DOHH2 (cell line): ENCODE data around the gene PHKA2.

ENCODE experiments used
- H3F3A ChIP-seq: fragments of 200-600 bp; sonication (generic), shearing (Covaris generic); 2 replicates; pipeline ENCODE4 v1.6.0; 2016; ENCODE audit warnings: antibody characterized with exemption, mild to moderate bottlenecking; ENCODE audit not compliant: control insufficient read depth, insufficient read depth
- H3K27ac ChIP-seq: fragments of 200-600 bp; sonication (generic); 2 replicates; pipeline ENCODE4 v1.5.1; 2014; ENCODE audit warnings: low read depth, mild to moderate bottlenecking, low read length, moderate library complexity
- H3K27me3 ChIP-seq: fragments of 200-600 bp; sonication (generic); 2 replicates; pipeline ENCODE4 v1.6.1; 2014; ENCODE audit warnings: mild to moderate bottlenecking, low read length, mixed read lengths; ENCODE audit not compliant: control insufficient read depth
- H3K36me3 ChIP-seq: fragments of 200-600 bp; sonication (generic); 2 replicates; pipeline ENCODE4 v1.6.1; 2014; ENCODE audit warnings: mild to moderate bottlenecking, low read length, moderate library complexity, mixed read lengths; ENCODE audit not compliant: control insufficient read depth
- H3K4me1 ChIP-seq: fragments of 200-600 bp; sonication (generic); 2 replicates; pipeline ENCODE4 v1.6.1; 2014; ENCODE audit warnings: mild to moderate bottlenecking, low read length, mixed read lengths; ENCODE audit not compliant: control insufficient read depth
- H3K4me2 ChIP-seq: fragments of 200-600 bp; sonication (generic); 2 replicates; pipeline ENCODE4 v1.6.0; 2014; ENCODE audit warnings: mild to moderate bottlenecking, low read length, moderate library complexity
- H3K4me3 ChIP-seq: fragments of 200-600 bp; sonication (generic); 2 replicates; pipeline ENCODE4 v1.5.1; 2014; ENCODE audit warnings: mild to moderate bottlenecking, low read length, mixed read lengths
- H3K79me2 ChIP-seq: fragments of 200-600 bp; sonication (generic); 2 replicates; pipeline ENCODE4 v1.6.1; 2014; ENCODE audit warnings: mild to moderate bottlenecking, low read length, mixed read lengths; ENCODE audit not compliant: control insufficient read depth
- H3K9me2 ChIP-seq: fragments of 200-600 bp; sonication (generic); replicated peaks from 2 replicates; pipeline ENCODE4 v1.6.1; 2014; ENCODE audit warnings: mild to moderate bottlenecking, low read length, mixed read lengths; ENCODE audit not compliant: control insufficient read depth
- H3K9me3 ChIP-seq: fragments of 200-600 bp; sonication (generic); 2 replicates; pipeline ENCODE4 v1.6.1; 2014; ENCODE audit warnings: antibody characterized with exemption, low read length, mixed read lengths; ENCODE audit not compliant: control insufficient read depth, insufficient read depth
- H4K20me1 ChIP-seq: fragments of 200-600 bp; sonication (generic); 2 replicates; pipeline ENCODE4 v1.6.0; 2014; ENCODE audit warnings: low read depth, mild to moderate bottlenecking, antibody characterized with exemption, low read length, moderate library complexity; ENCODE audit not compliant: control insufficient read depth, insufficient read depth
- EZH2phosphoT487 ChIP-seq: fragments of 200-600 bp; sonication (generic); IDR thresholded peaks from 2 replicates; pipeline ENCODE4 v1.6.1; 2017; ENCODE audit warnings: borderline replicate concordance, mild to moderate bottlenecking, antibody characterized with exemption, low read length, moderate library complexity, mixed read lengths
- TF ChIP-seq, protein P1 (sequence below): fragments of 200-600 bp; sonication (generic); IDR thresholded peaks from one replicate; pipeline ENCODE4 v1.5.1; 2014; ENCODE audit warnings: antibody characterized with exemption, mild to moderate bottlenecking, low read depth, low read length; ENCODE audit not compliant: poor library complexity, severe bottlenecking

PHKA2 gene

DNA sequence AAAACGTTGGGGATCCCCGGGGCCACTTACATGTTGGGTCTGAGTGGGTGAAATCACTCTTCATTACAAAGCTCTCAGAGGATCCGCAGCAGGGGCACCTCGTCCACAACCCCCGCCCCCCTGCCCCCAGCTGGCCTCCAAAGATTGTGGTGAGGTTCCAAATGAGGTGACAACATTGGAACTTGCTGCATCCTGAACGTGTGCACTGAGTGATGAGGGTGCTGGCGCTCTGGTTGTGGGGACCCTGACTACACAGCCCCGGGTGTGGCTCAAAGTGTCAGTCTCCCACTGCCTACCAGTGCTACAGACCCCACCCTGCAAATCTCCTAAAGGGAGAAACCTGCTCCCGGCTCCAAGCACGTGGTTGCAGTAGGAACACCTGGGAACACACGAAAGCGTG lies 111.9 kb downstream of the PHKA2 start:
- Histone ChIP-seq H3K27me3 (no peaks in the 10 kb centered on the region), H3K27ac (no peak overlapping the region), H3K79me2 (no peaks in the 10 kb centered on the region), H3K4me1 (no peaks in the 10 kb centered on the region), H3F3A (no peaks in the 10 kb centered on the region), H3K9me2 (no peaks in the 10 kb centered on the region), H3K4me3 (no peak overlapping the region), H3K9me3 (no peaks in the 10 kb centered on the region), H4K20me1 (no peaks in the 10 kb centered on the region), H3K4me2 (no peak overlapping the region), H3K36me3 (no peaks in the 10 kb centered on the region)
- no peak for TF ChIP-seq EZH2phosphoT487
- TF ChIP-seq, protein P1, sequence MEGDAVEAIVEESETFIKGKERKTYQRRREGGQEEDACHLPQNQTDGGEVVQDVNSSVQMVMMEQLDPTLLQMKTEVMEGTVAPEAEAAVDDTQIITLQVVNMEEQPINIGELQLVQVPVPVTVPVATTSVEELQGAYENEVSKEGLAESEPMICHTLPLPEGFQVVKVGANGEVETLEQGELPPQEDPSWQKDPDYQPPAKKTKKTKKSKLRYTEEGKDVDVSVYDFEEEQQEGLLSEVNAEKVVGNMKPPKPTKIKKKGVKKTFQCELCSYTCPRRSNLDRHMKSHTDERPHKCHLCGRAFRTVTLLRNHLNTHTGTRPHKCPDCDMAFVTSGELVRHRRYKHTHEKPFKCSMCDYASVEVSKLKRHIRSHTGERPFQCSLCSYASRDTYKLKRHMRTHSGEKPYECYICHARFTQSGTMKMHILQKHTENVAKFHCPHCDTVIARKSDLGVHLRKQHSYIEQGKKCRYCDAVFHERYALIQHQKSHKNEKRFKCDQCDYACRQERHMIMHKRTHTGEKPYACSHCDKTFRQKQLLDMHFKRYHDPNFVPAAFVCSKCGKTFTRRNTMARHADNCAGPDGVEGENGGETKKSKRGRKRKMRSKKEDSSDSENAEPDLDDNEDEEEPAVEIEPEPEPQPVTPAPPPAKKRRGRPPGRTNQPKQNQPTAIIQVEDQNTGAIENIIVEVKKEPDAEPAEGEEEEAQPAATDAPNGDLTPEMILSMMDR: no peak

DNA sequence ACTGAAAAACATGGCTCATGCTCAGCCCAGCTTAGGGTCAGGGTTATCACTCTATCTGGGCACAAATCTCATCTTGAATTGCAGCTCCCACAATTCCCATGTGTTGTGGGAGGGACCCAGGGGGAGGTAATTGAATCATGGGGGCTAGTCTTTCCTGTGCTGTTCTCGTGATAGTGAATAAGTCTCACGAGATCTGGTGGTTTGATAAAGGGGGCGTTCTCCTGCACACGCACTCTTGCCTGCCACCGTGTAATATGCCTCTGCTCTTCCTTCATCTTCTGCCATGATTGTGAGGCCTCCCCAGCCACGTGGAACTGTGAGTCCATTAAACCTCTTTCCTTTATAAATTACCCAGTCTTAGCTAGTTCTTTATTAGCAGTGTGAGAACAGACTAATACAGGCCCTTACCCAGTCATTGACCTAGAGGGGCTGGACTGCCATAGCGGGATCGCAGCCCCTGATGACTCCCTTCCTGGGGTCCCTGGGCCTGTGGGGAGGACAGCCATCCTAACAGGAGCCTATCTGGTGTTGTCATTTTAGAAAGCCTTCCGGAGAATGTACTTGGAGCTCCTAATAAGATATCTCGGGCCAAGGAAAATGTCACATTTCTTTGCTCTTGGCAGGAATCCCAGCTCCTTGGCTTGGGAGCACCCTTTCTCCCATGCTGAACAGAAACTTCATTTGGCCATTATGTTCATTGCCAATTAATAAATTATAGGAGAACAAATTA lies 112.6 kb downstream of the PHKA2 start:
- no peaks in the 10 kb centered on the region for H3K9me3 ChIP-seq
- no peaks in the 10 kb centered on the region for H3K36me3 ChIP-seq
- H4K20me1 ChIP-seq: no peaks in the 10 kb centered on the region
- H3K4me3 ChIP-seq: no peak overlapping the region
- TF ChIP-seq, protein P1: no peak
- TF ChIP-seq EZH2phosphoT487: no peak
- no peaks in the 10 kb centered on the region for H3K9me2 ChIP-seq
- H3K27ac ChIP-seq: no peak overlapping the region
- H3K79me2 ChIP-seq: no peaks in the 10 kb centered on the region
- H3K27me3 ChIP-seq: no peaks in the 10 kb centered on the region
- no peaks in the 10 kb centered on the region for H3F3A ChIP-seq
- H3K4me2 ChIP-seq: no peak overlapping the region
- no peaks in the 10 kb centered on the region for H3K4me1 ChIP-seq

DNA sequence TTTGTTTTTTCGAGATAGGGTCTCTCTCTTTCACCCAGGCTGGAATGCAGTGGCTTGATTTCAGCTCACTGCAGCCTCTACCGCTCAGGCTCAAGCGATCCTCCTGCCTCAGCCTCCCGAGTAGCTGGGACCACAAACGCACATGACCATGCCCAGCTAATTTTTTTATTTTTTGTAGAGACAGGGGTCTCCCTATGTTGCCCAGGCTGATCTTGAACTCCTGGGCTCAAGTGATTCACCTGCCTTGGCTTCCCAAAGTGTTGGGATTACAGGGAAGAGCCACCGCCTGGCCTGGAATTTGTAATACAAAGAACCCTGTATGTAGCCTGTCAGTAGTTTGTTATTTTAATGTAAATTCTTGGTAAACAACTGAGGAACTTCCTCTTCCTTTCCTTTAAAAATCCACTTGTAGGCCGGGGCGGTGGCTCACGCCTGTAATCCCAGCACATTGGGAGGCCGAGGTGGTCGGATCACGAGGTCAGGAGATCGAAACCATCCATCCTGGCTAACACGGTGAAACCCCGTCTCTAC lies 119.5 kb downstream of the PHKA2 start:
- H3K79me2 ChIP-seq: no peaks in the 10 kb centered on the region
- H3K9me3 ChIP-seq: no peaks in the 10 kb centered on the region
- H3F3A ChIP-seq: no peaks in the 10 kb centered on the region
- no peaks in the 10 kb centered on the region for H3K9me2 ChIP-seq
- TF ChIP-seq, protein P1: no peak
- no peak for TF ChIP-seq EZH2phosphoT487
- H3K36me3 ChIP-seq: no peaks in the 10 kb centered on the region
- H3K27me3 ChIP-seq: no peaks in the 10 kb centered on the region
- no peaks in the 10 kb centered on the region for H4K20me1 ChIP-seq
- no peak overlapping the region for H3K27ac ChIP-seq
- no peaks in the 10 kb centered on the region for H3K4me1 ChIP-seq
- no peak overlapping the region for H3K4me3 ChIP-seq
- no peak overlapping the region for H3K4me2 ChIP-seq
